ENCODE results near the gene NCAN.

- TF ChIP-seq EZH2 (IDR thresholded peaks at IDR 0.05; ENCODE audit: insufficient read depth, low read length) (peak; percentile 66), CTCF (IDR thresholded peaks at IDR 0.05; ENCODE audit: insufficient read depth, low read depth, low read length) (no peak)
Observed at GRCh38 chr19:19262190-19263057, 50.7 kb downstream of the NCAN start.

Data from astrocyte (in vitro differentiated cells and primary cell).